Femur (tissue), 1 donor: ENCODE data around the gene FBLN5.
A peak's percentile ranks its signal among the peaks of the same experiment; 100 is the strongest.
"Not testable (repeated sequence)": the region's sequence is repeated elsewhere in the genome, so short reads cannot be mapped to it uniquely, and the experiment has no call there.

ENCODE experiments used
- DNase-seq: peaks from one replicate; pipeline ENCODE4 v3.0.0-alpha.2; 2017

Gene FBLN5

DNA sequence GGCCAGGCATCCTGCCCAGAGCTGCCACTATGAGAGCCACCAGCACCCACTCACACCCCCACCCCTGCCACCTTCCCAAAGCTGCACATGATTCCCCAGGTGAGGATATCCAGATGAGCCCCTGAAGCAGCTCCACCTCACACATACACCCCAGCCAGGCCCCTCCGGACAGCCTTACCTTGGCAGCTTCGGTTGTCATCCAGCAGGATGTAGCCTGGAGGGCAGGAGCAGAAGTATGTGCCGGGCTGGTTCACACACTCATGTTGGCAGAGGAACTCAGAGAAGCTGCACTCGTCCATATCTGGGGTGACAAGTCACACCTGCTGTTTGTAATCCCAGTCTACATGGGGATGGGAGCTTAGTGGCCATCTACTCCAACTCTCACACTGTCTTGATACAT lies 64.7 kb downstream of the FBLN5 start:
- no peak for DNase-seq

DNA sequence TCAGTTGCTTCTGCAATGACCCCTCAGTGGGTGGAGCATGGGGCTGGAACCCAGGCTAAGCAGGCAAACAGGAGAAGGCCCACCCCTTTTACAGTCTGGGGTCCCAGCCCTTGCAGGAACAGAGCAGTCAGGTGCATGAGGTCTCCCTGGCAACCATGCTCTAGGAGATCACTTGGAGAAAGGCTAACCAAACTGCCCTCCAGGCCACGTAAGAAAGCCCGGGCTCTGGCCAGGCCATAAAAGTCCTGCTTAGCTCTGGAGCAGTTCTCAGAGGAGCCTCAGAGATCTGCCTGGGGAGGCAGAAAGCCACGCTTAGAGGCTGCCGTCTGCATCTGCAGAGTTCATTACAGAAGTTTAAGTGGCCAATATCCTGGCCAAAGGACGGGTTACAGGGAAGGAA lies 65.1 kb downstream of the FBLN5 start:
- DNase-seq: no peak

DNA sequence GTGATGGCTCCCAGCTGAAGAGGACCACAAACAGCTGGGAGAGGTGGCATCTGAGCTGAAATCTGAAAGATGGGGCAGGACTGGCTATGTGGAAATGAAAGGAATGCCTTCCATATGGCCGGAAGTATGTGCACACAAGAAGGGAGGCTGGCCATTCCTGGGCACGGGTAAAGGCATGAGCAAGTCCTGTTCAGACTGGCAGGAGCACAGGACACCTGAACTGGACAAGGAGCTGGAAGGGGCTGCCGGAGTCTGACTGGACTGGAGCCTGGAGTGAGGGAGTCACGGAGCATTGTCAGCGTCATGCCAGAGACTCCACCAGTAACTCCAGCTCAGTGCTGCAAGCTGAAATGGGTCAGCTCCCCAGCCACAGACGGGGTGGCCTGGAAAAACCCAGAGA lies 68.3 kb downstream of the FBLN5 start:
- no peak for DNase-seq

DNA sequence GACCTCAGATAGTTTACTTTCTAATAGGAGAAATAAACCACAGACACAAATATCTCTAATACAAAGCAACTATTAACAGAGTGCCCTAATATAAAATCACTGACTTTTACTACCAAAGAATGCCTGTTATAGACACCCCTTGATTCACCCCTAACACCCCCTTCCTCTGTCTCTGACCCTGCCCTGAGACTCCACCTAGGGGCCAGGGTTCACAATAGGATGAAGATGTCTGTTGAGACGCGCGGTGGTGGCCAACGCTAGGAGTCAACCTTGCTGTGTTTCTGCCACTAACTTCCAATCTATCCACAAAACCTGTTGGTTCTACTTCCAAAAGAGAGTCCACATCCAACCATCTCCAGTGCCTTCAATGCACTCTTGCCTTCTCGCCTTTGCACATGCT lies 69.2 kb downstream of the FBLN5 start:
- DNase-seq: no peak

DNA sequence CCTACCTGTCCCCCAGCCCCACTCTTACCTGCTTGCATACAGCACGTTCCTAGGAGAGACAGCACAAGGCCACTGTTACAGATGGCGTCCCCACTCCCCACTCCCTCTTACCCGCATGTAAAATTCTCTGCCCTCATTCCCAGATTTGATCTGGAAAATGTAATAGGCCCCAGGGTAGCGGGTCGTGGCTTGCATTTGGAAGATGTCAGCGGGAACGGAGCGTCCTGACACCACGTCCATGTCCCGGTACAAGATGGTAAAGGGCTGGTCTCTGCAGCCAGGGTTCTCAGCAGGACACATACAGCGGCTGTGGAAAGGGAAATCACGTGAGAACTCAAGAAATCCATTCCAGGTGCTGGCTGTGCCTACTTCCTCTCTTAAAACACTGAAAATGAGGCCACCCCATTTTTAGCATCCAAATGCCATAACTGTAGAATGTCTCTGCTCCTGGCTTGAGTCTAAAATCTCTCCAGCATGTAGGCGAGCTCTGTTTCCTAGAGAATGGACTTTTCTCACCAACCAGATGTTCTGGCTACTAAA lies 70.0 kb downstream of the FBLN5 start:
- DNase-seq: no peak

DNA sequence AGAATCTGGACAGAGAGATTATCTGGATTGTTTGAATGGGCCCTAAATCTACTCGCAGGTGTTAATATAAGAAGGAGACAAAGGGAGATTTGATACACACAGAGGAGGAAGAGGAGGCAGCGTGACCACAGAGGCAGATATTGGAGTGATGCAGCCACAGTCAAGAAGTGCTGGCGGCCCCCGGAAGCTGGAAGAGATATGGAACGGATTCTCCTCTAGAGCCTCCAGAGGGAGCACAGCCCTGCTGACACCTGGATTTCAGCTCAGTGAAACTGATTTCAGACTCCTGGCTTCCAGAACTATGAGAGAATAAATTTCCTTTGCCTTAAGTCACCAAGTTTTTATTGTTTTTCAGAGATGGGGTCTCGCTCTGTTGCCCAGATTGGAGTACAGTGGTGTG lies 71.0 kb downstream of the FBLN5 start:
- no peak for DNase-seq

DNA sequence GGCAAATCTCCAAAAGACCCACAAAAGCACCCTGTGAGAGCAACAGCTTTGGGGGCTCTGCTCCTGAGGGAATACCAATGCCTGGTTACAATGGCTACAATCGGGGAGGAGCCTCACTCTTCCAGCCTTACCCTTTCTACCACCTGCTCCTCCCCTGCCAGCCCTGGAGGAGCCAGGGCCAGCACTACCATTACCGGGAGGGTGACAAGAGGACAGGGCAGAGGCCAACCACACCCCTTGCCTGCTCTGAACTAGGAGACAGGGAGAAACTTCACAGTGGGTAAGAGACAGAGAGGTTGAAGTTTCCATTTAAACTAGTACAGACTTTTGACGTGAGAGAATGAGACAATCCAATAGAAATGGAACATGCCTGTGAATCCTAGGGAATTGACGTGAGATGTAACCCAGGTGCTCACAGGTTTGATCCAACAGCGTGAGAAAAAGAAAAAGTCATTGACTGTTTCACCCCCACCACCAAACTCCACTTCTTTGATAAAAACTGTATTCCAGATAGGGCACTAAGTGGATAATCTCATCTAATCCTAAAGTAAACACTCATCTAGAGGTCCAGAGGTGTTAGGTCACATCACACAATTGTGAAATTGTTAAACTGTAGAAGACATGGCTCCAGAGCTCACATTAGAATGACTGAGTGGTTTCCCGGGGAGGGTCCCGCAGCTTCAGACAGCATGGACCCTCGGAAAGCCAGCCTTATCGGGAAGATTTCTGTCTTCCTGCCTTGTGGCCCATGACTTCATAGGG lies 71.8 kb downstream of the FBLN5 start:
- no peak for DNase-seq

DNA sequence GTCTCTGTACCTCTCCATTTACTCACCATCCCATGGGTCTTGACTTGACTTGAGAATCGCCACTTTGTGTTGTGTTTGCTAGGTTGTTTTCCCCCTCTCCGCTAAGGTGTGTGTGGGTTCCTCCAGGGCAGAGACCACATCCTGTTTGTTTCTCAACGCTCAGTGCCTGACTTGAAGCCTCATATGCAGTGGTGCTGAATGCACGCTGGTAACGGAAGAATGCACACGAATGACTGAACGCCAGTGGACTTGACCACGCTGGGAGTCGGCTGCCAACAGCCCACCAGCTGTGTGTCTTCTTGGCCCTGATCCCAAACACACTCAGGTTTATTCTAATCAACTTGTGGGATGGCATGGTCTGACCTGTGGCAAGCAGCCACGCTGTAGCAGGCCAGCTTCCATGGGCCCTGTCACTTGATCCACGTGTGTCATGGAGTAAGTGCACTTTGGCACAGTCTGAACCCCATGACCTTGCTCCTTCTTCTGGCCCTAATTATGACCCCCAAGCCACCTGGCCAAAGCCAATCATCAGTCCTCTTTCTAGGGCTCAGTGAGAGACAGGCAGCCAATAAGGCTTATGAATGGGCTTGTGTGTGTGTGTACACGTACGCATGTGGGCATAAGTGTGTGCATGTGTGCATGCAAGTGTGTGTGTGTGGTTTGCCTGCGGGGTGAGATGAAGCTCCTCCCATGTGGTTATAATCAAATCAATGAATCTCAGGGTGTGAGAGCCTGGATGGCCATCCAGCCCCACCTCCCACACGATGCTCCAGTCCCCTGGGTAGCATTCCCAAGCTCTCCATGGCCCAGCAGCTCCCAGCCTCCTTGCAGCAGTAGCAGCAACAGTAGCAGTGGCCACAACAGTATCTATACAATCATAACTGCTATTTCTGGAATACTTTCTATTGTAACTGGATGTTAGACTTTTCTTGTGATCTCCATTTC lies 73.8 kb downstream of the FBLN5 start:
- DNase-seq: no peak

DNA sequence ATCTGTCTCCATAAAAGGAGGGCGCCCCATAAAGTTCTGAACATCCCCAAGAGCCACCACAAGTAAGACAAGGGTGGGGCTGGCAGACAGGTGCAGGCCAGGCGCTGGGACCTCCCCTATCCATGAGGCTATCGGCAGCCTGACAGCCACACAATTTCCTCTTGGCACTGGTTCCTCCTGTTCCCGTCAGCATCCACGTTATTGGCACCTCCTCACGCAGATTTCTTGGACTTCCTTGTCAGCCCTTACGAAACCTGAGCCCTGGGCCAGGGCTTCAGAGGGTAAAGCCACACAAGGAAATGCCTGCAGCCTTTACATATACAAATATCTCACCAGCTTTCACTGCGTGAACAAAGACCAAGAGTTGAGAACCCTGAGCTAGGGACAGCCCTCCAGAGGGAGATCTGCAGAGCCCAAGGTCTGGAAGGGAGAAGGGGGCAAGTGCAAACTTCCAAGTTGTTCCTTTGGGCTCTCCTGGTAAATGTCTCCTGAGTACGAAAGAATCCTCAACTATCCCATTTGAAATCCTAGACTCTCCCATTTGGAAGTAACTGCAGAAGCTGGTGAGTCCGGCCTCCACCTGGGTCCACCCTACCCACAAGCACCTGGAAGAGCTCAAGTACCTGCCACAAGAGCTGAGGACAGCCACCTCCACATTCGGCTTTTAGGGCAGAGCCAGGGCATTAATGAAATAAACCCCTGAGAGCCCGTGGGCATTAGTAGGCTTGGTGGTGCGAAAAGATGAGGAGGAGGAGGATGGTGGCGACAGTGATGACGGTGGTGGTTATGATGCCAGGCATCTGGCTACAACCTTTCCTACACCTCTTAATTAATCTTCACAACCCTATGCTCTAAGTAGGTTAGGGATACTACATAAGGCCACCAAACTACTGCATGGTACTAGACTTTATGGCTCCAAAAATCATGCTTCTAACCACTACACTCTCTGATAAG lies 74.7 kb downstream of the FBLN5 start:
- DNase-seq: peak; percentile 67

DNA sequence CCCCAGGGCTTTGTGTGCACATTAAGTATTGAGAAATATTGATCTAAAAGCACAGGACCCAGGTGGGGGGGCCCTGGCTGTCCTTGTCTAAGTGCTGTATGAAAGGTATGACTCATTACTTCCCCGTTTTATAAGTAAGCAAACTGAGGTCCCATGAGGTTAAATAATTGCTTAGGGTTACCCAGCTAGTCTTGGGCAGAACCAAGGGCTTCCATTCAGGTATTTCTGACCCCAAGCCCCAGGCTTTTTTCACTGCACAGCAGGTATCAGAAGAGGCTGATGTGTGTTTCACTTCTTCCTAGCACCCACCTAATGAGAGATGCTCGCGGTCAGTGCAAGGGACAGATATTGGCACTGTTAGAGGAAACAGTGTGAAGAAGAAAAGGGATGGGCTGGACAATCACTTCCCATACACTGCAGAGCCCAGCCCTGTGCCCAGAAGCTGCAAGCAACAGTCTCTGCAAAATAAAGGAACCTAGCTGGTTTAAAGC lies 75.4 kb downstream of the FBLN5 start:
- no peak for DNase-seq

DNA sequence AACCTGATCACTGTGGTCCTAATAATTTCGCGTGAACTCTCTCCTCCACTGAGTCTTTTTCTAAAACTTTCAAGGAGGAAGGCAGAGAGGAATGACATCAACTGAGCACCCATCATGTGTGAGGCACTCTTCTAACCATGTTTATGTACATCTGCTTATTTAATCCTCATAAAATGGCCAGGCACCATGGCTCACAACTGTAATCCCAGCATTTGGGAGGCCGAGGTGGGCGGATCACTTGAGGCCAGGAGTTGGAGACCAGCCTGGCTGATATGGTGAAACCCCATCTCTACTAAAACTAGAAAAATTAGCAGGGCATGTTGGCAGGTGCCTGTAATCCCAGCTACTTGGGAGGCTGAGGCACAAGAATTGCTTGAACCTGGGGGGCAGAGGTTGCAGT lies 76.1 kb downstream of the FBLN5 start:
- DNase-seq: not testable (repeated sequence)

DNA sequence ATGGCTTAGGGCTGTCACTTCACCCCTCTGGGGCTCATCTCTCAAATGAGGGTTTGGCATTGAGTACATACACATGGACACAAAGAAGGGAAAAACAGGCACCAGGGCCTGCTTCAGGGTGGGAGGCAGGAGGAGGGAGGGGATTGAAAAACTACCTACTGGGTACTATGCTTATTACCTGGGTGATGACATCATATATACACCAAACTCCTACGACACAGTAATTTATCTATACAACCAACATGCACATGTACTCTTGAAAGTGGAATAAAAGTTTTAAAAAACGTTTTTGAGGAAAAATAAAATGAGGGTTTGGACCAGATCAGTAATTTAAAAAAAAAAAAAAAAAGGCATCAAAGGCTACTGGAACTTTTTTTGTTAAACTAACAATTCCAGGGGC lies 76.6 kb downstream of the FBLN5 start:
- no peak for DNase-seq

DNA sequence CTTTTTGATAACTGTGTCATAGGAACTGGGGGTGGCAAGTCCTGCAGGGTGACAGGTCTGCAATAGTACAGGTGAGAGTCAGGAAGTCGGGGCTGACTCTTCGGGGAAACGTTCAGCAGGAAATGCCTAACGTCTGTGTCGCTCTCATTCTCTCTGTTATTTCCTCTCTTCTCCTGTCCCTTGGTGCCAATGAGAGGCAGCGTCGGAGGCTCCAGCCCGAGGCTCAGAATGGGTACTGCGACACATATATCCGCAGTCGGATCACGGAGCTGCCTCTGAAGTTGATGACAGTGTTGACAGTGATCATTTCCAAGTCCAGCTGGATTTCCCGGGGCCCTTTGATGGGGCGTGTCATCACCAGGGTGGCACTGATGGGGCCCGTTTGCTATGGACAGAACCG lies 77.5 kb downstream of the FBLN5 start:
- DNase-seq: no peak

DNA sequence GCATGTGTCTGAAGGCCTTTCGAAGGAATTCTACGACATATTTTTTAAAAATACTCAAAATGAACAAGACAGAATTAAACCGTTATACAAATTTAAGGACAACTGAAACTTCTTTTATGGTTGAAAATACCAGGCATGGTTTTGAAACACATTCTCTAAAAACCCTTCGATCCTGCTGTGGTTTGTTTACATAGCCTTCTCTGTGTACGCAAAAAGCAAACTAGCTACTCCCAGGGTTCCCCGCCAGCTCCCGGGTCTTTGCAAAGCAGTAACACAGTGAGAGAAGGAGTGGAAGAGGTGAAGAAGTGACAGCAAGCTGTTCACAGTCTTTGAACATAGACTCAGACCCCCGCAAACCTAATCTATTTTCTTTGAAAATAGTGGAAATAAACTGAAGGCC lies 77.9 kb downstream of the FBLN5 start:
- no peak for DNase-seq

DNA sequence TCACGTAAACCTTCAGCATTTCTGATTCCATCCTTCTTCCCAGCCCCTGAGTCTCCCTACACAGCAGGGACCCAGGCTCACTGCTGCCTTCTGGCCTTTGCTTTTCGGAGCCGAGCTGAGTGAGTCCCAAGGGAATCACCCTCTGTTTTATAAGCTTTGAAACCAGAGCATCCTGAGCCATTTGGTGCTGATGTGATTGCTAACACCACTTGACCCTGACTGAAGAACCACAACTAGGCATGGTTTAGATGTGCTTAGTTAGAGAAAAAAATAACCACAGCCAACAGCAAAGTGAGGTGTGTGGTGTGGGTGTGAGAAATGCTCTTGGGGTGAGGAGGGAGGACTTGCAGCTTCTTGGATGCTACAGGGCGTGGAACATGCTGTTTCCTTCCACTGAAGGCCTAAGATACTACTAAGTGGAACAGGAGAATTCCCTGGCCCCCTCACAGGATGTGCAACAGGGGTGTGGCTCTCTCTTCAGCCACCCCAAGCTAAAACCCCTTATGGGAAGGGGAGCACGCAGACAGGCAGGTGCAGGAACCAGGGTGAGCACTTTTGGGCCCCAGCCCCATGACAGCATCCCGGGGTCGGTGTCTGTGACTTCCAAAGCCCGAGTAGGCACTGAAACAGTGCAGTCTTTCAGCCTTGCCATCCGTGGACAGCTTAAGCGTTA lies 80.0 kb downstream of the FBLN5 start, which contains the start of gene TC2N:
TSS of gene TC2N (minus strand) at position 221 of the 673 bp plus-strand sequence. CDS start 53,767 bp downstream, outside the sequence.
- DNase-seq: no peak

DNA sequence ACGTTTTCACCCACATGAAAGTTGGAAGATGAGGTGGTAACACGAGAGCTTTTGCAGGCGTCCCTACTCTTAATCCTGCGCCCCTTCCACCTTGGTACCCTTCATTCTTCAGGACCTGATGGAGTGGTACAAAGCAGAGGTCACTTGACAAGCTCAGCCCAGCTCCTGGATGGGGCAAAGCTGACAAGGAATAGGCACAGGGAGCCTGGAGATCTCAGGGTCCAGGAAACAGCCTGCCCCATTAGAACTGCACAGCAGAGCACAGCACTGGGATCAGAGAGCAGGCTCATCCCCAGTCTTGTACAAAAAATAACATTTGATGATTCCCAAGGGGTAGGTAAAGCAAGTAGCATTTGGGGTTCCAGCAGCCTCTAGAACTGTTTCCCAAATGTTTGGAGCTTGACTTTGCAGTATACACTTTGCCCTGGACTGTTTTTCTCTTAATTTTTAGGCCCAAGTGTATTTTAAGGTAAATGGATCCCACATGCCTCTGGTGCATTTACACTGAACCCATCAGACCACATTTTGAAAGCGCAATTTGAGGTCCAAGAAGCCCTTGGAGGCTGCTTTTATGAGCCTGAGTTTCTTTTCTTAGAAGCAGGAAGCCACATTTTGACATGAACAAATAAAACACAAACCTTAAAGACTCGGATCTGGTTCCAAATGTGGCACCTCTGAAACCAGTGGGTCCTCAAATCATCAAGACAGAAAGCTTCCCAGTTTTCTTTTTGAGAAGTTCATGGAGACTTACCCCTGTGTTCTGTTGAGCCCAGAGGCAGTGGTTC lies 80.8 kb downstream of the FBLN5 start:
- DNase-seq: no peak

DNA sequence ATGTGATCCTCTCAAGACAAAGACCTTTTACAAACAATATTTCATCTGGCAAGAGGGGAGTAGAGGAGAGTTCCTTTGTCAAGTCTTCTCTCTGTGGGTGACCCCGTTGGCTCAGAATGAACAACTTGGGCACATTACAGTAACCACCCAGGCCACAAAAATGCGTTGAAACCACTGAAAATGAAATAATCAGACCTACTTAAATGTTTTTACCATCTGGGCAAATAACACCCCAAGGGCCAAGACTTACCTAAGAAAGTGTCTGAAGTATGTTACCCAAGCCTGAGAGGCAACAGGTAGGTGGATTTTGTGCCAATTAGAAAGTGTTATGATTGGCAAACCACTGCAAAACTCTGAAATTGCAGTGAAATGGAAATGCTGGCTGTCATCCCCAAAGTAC lies 81.4 kb downstream of the FBLN5 start:
- DNase-seq: no peak

DNA sequence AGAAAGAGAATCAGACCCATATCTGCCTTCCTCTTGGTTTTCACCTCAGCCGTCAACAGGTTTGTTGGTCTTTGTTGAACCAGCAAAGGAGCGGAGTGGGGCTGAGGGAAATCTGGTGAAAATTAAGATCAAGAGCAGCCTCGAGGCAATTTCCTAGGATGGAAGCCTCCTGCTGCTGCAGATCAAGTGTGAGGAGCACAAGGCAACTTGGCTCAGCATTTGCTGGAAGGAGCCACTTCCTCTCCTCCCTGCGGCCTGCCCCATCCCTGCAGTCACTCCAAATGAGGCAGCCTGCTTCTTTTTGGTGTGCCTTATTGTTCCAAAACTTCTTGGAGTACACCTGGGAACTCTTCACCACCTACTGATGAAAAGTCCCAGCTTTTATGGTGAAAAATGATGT lies 85.1 kb downstream of the FBLN5 start:
- DNase-seq: no peak

DNA sequence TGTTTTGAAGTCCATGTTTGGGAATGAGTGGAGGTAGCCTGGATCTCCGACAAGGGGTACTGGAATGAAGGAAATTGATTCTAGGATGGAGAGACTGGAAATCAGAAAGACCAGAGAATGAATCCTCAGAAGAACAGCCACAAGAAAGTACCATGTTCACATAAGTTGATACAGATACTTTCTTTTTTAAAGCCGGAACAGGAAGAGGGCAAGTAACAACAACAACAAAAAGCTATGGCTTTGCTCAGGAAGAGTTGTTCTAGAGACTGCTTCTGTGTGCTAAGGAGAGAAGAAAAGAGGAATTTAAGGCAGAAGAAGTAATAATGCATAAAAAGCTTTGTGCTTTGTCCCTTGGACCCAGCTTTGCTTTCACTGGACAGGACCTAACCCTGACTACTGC lies 86.4 kb downstream of the FBLN5 start:
- no peak for DNase-seq

DNA sequence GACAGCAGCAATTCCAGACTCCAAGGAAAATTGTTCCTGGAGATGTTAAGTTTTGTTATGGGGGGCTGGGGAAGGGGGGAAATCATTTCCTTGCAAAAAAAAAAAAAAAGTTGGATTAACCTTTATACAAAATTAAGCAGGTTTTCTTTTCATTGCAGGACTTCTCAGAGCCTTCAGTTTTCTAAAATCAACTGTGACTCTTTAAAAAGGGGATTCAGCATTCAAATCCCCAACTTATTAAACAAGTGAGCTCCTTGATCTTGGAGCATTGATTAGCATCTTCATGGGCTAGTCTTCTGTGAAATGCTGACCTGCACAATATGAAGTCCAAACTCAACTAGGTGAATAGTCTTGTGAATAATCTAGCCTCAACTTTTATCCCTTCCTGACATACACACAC lies 87.3 kb downstream of the FBLN5 start:
- DNase-seq: no peak
